ENCODE measurements around the gene THRB. TPM values are rescaled to one million over a fixed set of nuclear protein-coding genes. Genes with fewer than 3 reads are reported as not detected.

Gene THRB
- total RNA-seq, 1 donor from 2014 or later: 32.8 TPM

GRCh38 chr3:24490151-24490550 is 4.5 kb downstream of the THRB start:
- no peak for DNase-seq
- Histone ChIP-seq H3K27me3 (ENCODE audit: low read depth) (peaks cover 14% of the 10 kb centered on the region), H3K27ac (replicated peaks) (peak overlapping the region; percentile 50), H3K4me3 (no peak overlapping the region), H3K36me3 (no peaks in the 10 kb centered on the region), H3K4me1 (peaks cover 90% of the 10 kb centered on the region), H3K9me3 (replicated peaks) (no peaks in the 10 kb centered on the region)
- TF ChIP-seq CTCF (IDR thresholded peaks at IDR 0.05; ENCODE audit: borderline replicate concordance): no peak
- intact Hi-C loops (cut with micrococcal nuclease): loop anchor here (10.0 kb wide), 1 partner anchor 225 kb away; no protein-coding TSS in a partner anchor

- Histone ChIP-seq H3K9me3 (replicated peaks) (no peaks in the 10 kb centered on the region), H3K36me3 (no peaks in the 10 kb centered on the region), H3K27me3 (ENCODE audit: low read depth) (no peaks in the 10 kb centered on the region), H3K27ac (replicated peaks) (no peak overlapping the region), H3K4me3 (no peak overlapping the region), H3K4me1 (peaks cover 72% of the 10 kb centered on the region)
- TF ChIP-seq CTCF (IDR thresholded peaks at IDR 0.05; ENCODE audit: borderline replicate concordance): no peak
- DNase-seq: no peak
- intact Hi-C loops (cut with micrococcal nuclease): no loop called here
Observed at GRCh38 chr3:24487325-24488262, 7.1 kb downstream of the THRB start.

- no peak overlapping the region for H3K4me3 ChIP-seq
- H3K9me3 ChIP-seq (replicated peaks): no peaks in the 10 kb centered on the region
- intact Hi-C loops (cut with micrococcal nuclease): no loop called here
- H3K27me3 ChIP-seq (ENCODE audit: low read depth): no peaks in the 10 kb centered on the region
- peaks cover 72% of the 10 kb centered on the region for H3K4me1 ChIP-seq
- H3K36me3 ChIP-seq: no peaks in the 10 kb centered on the region
- no peak for TF ChIP-seq CTCF (IDR thresholded peaks at IDR 0.05; ENCODE audit: borderline replicate concordance)
- no peak overlapping the region for H3K27ac ChIP-seq (replicated peaks)
- no peak for DNase-seq
Observed at GRCh38 chr3:24485511-24485910, 9.1 kb downstream of the THRB start.

- DNase-seq: no peak
- no peak overlapping the region for H3K4me3 ChIP-seq
- intact Hi-C loops (cut with micrococcal nuclease): no loop called here
- H3K27ac ChIP-seq (replicated peaks): no peak overlapping the region
- no peaks in the 10 kb centered on the region for H3K27me3 ChIP-seq (ENCODE audit: low read depth)
- H3K4me1 ChIP-seq: peaks cover 66% of the 10 kb centered on the region
- H3K9me3 ChIP-seq (replicated peaks): no peaks in the 10 kb centered on the region
- no peak for TF ChIP-seq CTCF (IDR thresholded peaks at IDR 0.05; ENCODE audit: borderline replicate concordance)
- no peaks in the 10 kb centered on the region for H3K36me3 ChIP-seq
Observed at GRCh38 chr3:24483873-24484272, 10.8 kb downstream of the THRB start.

GRCh38 chr3:24482096-24482705 is 12.4 kb downstream of the THRB start:
- no peak overlapping the region for H3K4me3 ChIP-seq
- H3K27me3 ChIP-seq (ENCODE audit: low read depth): no peaks in the 10 kb centered on the region
- no peaks in the 10 kb centered on the region for H3K9me3 ChIP-seq (replicated peaks)
- peaks cover 60% of the 10 kb centered on the region for H3K4me1 ChIP-seq
- no peak overlapping the region for H3K27ac ChIP-seq (replicated peaks)
- no peak for TF ChIP-seq CTCF (IDR thresholded peaks at IDR 0.05; ENCODE audit: borderline replicate concordance)
- H3K36me3 ChIP-seq: no peaks in the 10 kb centered on the region
- intact Hi-C loops (cut with micrococcal nuclease): no loop called here
- no peak for DNase-seq
